ENCODE measurements around the gene KIAA1755.
"Not testable (repeated sequence)": the region's sequence is repeated elsewhere in the genome, so short reads cannot be mapped to it uniquely, and the experiment has no call there.

DNA sequence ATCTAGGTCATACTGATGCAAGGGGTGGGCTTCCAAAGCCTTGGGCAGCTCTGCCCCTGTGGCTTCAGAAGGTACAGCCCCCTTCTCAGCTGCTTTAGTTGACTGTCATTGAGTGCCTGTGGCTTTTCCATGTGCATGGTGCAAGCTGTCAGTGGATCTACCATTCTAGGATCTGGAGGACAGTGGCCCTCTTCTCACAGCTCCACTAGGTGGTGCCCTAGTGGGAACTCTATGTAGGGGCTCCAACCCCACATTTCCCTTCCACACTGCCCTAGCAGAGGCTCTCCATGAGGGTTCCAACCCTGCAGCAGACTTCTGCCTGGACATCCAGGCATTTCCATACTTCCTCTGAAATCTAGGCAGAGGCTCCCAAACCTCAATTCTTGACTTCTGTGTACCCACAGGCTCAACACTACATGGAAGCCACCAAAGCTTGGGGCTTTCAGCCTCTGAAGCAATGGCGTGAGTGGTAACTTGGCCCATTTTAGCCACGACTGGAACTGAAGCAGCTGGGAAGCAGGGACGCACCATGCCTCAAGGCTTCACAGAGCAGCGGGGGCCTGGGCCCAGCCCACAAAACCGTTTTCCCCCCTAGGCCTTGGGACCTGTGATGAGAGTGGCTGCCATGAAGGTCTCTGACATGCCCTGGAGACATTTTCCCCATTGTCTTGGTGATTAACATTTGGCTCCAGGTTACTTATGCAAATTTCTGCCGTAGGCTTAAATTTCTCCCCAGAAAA, 20.8 kb upstream of the KIAA1755 start:
- not testable (repeated sequence) for TF ChIP-seq EP300, POLR2AphosphoS5 (IDR thresholded peaks at IDR 0.05)
- TF ChIP-seq, protein P1, sequence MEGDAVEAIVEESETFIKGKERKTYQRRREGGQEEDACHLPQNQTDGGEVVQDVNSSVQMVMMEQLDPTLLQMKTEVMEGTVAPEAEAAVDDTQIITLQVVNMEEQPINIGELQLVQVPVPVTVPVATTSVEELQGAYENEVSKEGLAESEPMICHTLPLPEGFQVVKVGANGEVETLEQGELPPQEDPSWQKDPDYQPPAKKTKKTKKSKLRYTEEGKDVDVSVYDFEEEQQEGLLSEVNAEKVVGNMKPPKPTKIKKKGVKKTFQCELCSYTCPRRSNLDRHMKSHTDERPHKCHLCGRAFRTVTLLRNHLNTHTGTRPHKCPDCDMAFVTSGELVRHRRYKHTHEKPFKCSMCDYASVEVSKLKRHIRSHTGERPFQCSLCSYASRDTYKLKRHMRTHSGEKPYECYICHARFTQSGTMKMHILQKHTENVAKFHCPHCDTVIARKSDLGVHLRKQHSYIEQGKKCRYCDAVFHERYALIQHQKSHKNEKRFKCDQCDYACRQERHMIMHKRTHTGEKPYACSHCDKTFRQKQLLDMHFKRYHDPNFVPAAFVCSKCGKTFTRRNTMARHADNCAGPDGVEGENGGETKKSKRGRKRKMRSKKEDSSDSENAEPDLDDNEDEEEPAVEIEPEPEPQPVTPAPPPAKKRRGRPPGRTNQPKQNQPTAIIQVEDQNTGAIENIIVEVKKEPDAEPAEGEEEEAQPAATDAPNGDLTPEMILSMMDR (IDR thresholded peaks at IDR 0.05), result not testable (repeated sequence)
